Cardiac septum (tissue), 1 donor: Measurements from ENCODE around the gene PLA2G2C. TPM values are rescaled to one million over a fixed set of nuclear protein-coding genes. Genes with fewer than 3 reads are reported as not detected.

Source experiments
- DNase-seq: peaks from one replicate; pipeline ENCODE4 v3.0.0-alpha.2; 2020; ENCODE audit warnings: low spot score
- intact Hi-C: fragments of 100-400 bp; cut with DNase I; formaldehyde crosslinking; loops from one replicate; pipeline ENCODE4 v1.14.0; 2022
- total RNA-seq: library from RNA; stranded (reverse); fragmentation: NEBNext Ultra II Directional; extraction: Animal tissue kit (Norgen Biotek cat#: 25700); gene quantifications from one replicate; pipeline ENCODE4 v1.2.1, GENCODE V29; 2021
- donor health status: DM: no; HTN: no; CAD: no.

Gene PLA2G2C
- total RNA-seq, 1 donor from 2014 or later: not detected

GRCh38 chr1:20188455-20188817 lies 2.1 kb upstream of the PLA2G2C start:
- DNase-seq: no peak
- intact Hi-C loops: no loop called here

GRCh38 chr1:20187813-20188454 lies 1.6 kb upstream of the PLA2G2C start:
- no peak for DNase-seq
- intact Hi-C loops: no loop called here

GRCh38 chr1:20187103-20187812 lies 940 bp upstream of the PLA2G2C start:
- no peak for DNase-seq
- intact Hi-C loops: no loop called here

GRCh38 chr1:20184997-20185833 lies 1.1 kb downstream of the PLA2G2C start:
- DNase-seq: no peak
- intact Hi-C loops: no loop called here

- no peak for DNase-seq
- intact Hi-C loops: no loop called here
These were observed 1.8 kb downstream of the PLA2G2C start for GRCh38 chr1:20184481-20184900.

GRCh38 chr1:20183616-20184271 lies 2.6 kb downstream of the PLA2G2C start:
- no peak for DNase-seq
- intact Hi-C loops: no loop called here

GRCh38 chr1:20183035-20183434 lies 3.3 kb downstream of the PLA2G2C start:
- DNase-seq: no peak
- intact Hi-C loops: no loop called here

GRCh38 chr1:20182415-20182814 lies 3.9 kb downstream of the PLA2G2C start:
- intact Hi-C loops: no loop called here
- DNase-seq: no peak

GRCh38 chr1:20180844-20181207 lies 5.5 kb downstream of the PLA2G2C start:
- intact Hi-C loops: no loop called here
- no peak for DNase-seq

- no peak for DNase-seq
- intact Hi-C loops: no loop called here
These were observed 6.0 kb downstream of the PLA2G2C start for GRCh38 chr1:20180129-20180843.

- intact Hi-C loops: no loop called here
- no peak for DNase-seq
These were observed 6.8 kb downstream of the PLA2G2C start for GRCh38 chr1:20179371-20180128.

- intact Hi-C loops: no loop called here
These were observed 7.5 kb downstream of the PLA2G2C start for GRCh38 chr1:20178634-20179370.

GRCh38 chr1:20174937-20175666 lies 11.2 kb downstream of the PLA2G2C start:
- intact Hi-C loops: no loop called here
- no peak for DNase-seq

More at GRCh38 chr1:20178634-20179370, 7.5 kb downstream of the PLA2G2C start:
- DNase-seq: no peak

- intact Hi-C loops: no loop called here
- no peak for DNase-seq
These were observed 14.2 kb downstream of the PLA2G2C start for GRCh38 chr1:20172033-20172590.

GRCh38 chr1:20169932-20170331 lies 16.4 kb downstream of the PLA2G2C start:
- DNase-seq: no peak
- intact Hi-C loops: no loop called here

- intact Hi-C loops: no loop called here
- no peak for DNase-seq
These were observed 17.5 kb downstream of the PLA2G2C start for GRCh38 chr1:20168564-20169491.
